GM12875 (cell line): ENCODE measurements around the gene DCAF11.

Experiments
- H3K4me3 ChIP-seq: one replicate; pipeline ENCODE4 v1.5.1; 2011; ENCODE audit warnings: low read depth, low read length, control low read depth
- CTCF ChIP-seq: IDR thresholded peaks from 2 replicates; pipeline ENCODE4 v1.5.1; 2011; ENCODE audit warnings: low read depth, mild to moderate bottlenecking, control low read depth, inconsistent platforms, low read length, moderate library complexity, borderline replicate concordance; ENCODE audit not compliant: insufficient read depth

DCAF11 gene

GRCh38 chr14:24155100-24155499, 40.5 kb downstream of the DCAF11 start:
- no peak for TF ChIP-seq CTCF
- no peak overlapping the region for H3K4me3 ChIP-seq

DNA sequence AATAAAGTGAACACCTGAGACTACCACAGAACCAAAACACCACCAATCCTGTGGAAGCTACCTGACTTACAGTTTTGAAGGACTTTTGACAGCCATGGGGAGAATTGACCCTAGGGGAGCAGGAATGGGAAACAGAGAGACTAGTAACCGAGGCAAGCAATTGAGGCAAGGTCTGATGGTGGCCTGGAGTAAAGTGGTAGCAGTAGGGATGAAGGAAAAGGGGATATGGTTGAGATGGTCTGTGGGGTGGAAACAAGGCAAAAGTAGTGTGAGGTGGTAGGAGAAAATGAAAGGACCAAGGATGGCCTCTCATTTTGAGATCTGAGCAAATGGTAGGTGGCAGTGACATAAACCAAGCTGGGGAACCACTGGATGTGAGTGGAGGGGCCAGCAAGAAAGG, 42.3 kb downstream of the DCAF11 start:
- TF ChIP-seq CTCF: no peak
- H3K4me3 ChIP-seq: no peak overlapping the region

DNA sequence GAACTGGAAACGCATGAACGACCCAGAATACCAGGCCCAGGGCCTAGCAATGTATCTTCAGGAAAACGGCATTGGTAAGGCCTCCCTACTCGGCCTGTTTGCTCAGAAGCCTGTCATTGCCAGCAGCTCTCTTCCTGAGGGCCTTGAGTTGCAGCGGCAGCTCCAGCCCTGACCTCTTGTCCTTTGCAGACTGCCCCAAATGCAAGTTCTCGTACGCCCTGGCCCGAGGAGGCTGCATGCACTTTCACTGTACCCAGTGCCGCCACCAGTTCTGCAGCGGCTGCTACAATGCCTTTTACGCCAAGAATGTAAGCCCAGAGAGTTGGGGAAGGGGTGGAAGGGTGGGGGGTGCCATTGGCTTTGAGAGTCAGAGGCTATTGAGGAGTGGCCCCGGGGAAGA, 42.8 kb downstream of the DCAF11 start:
- H3K4me3 ChIP-seq: no peak overlapping the region
- TF ChIP-seq CTCF: no peak

DNA sequence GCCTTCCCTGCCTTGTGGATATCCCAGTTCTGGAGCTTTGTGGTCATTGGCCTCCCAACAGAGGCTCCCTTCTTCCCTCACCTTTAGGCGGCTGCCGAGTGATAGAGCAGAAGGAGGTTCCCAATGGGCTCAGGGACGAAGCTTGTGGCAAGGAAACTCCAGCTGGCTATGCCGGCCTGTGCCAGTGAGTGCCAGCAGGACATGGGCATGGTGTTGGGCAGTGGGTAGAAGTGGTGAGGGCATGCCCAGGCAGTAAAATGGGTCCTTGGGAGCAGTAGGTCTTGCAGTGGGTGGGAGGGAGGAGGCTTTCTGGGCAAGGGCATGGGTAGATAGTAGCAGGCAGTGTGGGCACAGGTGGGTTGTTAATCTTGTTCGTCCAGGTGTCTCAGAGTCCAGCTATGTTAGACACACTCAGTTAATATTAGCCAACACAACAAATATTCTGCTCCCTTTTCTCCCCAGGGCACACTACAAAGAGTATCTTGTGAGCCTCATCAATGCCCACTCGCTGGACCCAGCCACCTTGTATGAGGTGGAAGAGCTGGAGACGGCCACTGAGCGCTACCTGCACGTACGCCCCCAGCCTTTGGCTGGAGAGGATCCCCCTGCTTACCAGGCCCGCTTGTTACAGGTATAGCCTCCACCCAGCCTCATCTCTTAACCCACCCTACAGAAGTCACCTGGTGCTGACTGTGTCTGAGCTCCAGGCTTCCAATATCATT, 45.4 kb downstream of the DCAF11 start:
- TF ChIP-seq CTCF: no peak
- no peak overlapping the region for H3K4me3 ChIP-seq

DNA sequence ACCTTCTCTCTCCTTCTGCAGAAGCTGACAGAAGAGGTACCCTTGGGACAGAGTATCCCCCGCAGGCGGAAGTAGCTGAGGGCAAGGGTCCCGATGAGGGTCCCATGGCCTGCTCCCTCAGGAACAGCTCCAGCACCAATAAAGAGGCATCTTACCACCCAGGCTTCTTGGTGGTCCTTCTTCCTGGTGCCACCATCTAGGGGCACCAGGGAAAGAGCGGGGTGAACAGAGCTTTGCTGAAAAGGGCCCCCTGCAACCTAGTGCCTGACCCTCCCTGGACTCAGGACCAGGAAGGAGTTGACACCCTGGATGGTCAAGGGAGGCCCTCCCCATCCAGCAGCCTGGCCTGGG, 45.9 kb downstream of the DCAF11 start:
- no peak overlapping the region for H3K4me3 ChIP-seq
- TF ChIP-seq CTCF: no peak

DNA sequence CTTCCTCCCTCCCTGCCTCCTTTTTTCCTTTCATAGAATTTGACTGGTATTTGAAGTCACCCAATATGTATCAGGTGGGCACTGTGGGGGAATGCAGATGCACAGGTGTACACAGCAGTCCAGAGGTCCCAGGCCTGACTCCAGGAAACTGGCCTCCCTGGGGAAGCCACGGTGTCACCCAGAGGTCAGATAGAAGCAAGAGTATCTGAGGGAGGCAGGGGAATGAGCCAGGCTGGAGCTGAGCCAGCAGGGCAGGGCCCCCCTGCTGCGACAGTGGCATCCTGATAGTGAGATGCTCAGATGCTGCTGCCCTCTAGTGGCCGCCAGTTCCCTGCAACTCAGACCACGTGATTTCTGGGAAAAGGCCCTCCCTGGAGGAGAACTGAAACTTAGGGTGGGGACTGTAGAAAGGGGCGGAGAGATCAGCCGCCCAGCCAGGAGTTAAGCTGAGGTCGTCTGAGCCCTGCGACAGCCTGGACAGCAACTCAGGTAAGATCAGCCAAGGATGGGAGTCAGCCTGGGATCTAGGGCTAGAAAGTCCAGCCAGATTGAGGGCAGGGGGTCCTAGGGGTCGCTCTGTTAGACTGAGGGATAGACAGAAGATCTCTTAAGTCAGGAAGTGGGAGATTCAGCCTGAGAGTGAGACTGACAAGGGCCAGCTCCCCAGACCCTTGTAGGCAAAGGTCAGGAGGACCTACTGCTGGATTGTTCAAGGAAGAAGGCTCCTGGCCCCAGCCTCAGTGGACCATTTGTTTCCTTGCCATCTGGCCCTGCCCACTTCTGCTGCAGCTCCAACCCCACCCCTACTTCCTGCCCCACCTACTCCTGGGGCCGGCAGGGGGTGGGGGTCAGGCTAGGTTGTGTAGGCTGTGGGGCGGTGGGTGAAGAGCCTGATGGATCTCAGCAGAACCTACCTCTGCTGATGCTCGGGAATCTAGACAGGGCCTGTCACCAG, 46.5 kb downstream of the DCAF11 start, which contains the start of gene IRF9:
Gene IRF9 (plus strand): TSS at position 416 of the 955 bp plus-strand sequence. CDS start 880 bp downstream, outside the sequence.
- peak; percentile 94 for TF ChIP-seq CTCF
- H3K4me3 ChIP-seq: peak within 1 kb of the TSS; percentile 57
